Measurements from ENCODE around the gene COPS7A.

The COPS7A gene

DNA sequence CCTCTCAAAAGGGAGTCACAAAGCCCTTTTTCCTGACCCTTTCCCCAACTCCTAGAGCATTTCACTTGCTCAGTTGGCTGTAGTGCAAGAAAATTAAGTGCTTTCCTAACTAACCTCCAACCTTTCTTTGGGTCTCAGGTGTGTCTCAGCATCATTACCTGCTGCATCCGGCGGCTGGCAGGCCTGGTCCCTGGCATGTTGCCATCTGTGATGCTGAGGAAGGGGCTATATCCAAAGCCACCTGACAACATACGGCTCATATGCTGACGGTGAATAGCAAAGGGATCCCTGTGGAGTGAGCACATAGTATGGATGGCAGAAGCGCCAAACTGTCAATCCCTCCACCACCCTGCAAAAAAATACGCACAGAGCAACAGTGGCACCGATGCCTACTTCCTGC is 27.9 kb downstream of the COPS7A start:
- DNase-seq, result no peak

DNA sequence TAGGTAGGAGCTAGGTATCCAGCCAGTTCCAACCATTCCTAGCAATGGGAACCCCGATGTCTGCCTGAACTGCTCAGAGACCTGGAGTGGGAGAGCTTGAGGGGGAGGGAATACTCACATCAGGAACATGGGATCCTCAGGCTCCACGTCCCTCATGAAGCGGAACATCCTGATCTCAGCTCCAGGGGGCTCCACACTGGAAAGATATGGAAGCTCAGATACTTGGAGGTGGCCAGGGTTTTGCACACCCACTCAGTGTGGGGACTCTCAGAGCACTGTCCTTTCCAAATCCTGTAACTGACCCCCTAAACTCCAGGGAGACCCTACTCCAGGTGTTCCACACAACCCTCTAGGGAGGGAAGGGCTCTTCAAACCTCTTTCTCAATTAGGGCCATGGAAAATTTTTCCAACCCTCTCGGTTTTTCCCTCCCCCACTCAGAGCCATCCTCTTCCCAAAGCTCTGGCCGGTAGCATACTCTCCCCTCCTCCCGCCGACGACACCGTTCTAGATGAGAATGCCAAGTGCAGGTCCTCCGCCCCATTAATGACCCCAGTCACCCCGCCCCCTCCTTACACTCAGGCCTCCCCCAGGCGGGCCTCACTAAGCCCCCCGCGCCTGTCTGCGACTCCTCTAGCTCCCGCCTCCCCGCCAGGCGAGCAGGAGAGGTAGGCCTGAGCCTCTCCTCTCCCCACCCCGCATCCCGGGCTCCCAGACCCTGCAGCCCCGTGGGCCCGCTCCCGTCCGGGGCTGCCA is 28.5 kb downstream of the COPS7A start:
- DNase-seq, result no peak

DNA sequence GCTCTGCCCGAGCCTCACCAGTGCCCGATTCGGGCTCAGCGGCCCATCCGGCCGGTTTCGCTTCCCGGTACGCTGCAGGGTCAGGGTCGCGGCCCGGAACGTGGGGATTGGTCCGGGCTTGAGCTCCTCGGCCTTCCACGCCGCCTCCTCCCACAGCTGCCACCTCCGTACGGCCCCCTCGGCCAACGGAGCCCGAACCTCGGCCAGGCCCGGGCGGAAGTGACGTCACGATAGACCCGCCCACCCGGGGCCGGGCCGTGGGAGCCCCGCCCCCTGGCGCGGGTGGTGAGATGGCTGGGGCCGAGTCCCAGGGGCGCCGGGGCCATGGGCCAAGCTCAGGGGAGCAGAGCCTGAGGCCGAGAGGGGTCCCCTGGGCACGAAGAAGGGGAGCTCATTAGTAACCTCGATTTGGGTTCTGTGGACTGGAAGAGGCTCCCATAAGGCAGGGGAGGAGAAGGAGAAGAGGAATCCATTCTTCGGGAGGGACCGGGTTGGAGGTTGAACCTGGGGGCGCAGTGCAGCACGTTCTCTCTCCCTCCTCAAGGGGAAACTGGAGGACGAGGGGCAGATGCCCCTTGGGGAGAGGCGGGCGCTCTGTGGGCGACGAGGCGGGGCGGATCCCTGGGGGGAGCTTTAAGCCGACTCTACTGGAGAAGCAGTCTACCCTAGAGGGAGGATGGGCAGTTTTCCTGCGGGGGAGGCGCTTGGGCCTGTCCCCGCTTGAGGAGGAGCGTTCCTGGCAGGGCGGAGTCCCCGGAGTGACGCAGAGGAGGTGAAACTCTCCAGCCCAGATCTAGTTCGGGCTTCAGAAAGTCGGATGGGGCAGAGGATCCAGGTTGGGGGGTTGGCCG is 29.3 kb downstream of the COPS7A start, which contains the start of gene MLF2:
Gene MLF2, minus strand, starts transcription at position 221 of the 851 bp plus-strand sequence. CDS start 807 bp downstream, outside the sequence.
- DNase-seq, result peak; percentile 80

DNA sequence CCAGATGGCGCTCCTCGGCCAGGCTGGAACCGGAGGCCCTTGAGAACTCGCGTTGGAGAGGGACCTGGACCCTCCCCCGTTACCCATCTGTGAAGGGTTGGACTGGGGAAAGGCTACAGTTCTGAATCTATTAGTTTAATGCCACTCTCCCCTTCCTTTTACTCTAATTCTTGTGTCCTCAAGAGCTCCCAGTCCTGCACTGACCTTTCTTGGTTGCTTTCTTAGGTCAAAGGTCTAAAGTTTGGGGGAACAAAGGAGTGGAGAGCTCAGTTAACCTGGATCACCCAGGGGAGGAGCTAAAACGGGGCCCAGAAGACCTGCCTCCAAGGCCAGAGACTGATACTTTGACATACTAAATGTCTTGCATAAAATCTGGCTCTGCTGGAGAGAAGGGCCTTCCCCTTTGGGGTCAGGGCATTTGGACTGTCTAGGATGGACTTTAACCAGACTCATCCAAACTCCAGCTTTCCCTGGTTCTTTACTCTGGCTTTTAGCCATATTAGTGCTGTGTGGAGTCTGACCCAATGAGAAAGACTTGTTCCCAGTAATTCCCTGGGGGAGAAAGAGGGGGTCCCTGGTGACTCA is 30.0 kb downstream of the COPS7A start:
- DNase-seq, result no peak

DNA sequence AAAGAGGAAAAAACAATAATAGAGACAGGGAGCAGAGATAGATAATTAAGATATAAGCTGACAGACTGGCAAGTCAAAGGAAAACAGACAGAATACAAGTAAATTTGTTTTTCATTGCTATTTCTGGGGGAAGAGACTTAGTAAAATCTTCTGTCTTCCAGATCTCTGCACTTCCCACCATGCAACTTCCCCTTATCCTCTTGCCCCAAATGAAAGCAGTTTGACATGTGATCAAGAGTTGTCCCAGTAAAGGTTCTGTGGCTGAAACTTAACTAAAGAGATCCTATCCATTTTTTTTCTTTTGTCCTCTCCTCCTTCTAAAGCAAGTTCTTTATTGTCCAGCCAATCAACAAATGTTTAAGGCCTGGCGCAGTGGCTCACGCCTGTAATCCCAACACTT is 30.6 kb downstream of the COPS7A start:
- no peak for DNase-seq

DNA sequence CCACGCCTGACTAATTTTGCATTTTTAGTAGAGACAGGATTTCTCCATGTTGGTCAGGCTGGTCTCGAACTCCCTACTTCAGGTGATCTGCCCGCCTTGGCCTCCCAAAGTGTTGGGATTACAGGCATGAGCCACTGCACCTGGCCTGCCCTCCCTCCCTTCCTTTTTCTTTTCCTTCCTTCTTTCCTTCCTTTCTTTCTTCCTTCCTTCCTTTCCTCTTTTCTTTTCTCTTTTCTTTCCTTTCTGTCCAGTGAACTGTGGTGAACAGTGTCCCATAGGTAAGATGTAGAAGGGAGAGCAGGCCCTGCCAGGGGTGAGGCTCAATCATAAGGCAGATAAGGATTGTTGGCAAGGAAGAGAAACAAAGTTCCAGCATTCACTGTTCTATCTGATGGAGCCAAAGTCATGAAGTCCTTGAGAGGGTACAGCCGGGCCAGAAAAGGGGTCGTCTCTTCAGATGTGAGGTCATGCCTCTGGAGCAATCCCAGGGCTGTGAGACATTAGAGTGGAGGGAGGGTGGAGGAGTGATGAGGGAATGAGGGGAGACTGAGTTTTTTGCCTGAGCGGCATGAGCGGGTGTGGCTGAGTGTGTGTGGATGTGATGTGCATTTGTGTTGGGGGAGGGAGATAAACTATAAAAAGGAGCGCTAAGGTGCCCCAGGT is 33.3 kb downstream of the COPS7A start:
- DNase-seq, result no peak

DNA sequence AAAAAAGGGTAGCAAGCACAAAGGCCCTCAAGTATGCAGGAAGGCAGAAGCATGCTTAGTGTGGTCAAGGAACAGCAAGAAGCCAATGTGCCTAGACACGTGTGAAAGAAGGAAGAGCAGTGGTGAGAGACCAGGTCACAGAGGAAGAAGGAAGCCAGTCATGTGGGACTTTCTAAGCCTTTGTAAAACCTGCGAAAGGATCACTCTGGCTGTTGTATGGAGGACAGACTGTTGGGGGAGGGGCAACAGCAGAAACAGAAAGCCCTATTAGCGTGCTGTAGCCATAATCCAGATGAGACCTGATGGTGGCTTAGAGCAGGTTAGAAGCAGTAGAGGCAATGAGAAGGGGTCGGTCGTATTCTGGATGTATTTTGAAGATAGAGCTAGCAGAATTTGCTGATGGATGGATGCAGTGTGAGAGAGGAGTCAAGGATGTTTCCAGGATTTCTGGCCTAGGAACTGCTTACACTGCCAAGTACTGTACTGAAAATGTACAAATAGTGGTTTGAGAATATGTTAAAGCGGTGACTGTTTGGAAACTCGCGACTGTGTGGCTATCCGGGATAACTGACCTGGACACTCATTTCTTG is 34.8 kb downstream of the COPS7A start:
- no peak for DNase-seq

DNA sequence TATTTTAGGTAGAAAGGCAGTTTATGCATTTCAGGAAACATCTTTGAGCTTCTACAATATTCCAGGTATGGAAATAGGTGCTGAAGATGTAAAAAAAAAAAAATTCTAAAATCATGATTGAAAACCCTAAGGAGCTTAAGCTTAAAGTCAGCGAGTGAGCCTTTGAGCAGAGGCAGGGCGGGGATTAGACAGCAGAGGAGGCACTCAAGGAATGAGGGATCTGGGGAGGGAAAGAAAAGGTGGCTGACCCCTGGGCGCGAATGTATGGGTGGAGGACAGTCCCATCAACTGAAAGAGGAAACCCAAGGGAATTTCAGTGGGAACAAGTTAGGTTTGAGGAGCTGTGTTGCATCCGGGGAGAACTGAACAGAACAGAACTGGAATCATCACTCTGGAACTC is 35.9 kb downstream of the COPS7A start:
- no peak for DNase-seq

DNA sequence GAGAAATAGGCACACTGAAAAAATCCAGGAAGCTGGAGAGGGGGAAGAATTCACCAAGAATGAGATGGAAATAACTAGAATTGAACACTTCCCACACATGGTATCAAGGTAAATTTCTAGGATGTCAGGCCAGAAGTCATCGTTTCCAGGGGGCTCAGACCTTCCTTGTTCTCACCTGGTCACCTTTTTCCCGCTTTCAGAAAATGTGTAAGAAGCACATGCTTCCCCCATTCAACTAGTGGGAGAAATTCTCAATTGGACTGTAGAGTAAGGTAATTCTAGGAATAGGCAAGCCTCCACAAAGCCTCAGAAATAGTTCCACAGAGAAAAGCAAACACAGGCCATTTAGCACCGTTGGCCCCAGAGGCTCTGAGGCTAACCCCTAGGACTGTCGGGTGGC is 39.5 kb downstream of the COPS7A start:
- no peak for DNase-seq

DNA sequence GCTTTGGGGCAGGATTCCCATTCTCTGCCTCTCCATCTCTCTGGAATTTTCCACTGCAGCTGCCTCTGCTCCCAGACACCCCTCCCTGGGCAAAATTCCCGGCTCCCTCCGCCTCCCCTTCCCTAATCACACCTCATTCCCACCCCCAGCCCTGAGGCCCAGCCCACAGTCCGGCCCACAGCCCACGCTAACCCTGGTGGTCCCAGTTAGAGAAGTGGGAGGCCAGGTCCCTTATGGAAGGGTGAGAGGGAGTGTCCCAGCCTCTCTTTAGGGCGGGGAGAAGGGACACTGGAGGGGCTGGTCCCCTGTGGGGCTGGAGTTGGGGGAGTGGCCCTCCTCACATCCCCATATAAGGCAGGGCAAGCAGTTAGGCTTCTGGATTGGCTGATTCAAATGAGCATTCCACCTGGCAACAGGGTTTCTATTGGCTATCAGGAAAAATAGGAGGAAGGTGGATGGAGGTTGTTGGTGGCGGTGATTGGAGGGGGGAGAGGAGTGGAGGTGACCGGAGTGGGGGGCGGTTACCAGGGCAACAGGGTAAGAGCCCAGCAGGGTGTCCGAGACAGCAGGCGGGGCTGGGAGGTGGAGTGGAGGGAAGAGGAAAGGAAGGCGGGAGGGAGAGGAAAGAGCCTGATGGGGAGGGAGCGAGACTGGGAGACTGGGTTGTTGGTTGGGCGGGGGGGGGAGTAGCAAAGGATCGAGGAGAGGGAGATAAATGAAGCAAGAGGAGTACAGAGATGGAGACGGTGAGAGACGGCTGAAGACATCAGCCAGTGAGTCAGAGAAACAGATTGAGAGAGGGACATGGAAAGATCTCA is 40.4 kb downstream of the COPS7A start:
- DNase-seq, result peak; percentile 90

DNA sequence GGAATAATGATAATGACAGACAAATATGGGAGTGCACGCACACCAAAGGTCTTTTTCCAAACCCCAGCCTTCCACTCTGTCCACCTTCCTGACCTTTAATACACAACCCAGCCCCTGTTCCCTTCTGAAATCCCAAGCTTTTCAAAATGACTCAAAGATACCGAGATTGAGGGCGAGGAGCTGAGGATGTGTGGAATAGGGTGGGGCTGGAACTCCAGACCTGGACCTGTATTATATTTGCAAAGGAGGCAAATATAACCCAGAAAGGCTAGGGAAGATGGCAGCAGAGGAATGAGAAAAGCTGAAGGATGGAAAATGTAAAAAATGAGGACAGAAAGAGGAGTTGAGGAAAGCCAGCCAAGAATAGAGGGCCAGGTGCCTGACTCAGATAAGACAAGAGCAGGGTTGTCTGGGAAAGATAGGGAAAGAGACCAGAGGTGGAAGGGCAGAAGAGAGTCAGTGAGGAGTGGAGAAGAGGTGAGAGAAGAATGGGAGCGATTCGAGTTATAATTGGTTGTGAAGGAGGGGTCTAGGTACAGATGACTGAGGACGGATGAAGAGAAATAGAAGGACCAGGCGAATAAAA is 41.3 kb downstream of the COPS7A start:
- no peak for DNase-seq

DNA sequence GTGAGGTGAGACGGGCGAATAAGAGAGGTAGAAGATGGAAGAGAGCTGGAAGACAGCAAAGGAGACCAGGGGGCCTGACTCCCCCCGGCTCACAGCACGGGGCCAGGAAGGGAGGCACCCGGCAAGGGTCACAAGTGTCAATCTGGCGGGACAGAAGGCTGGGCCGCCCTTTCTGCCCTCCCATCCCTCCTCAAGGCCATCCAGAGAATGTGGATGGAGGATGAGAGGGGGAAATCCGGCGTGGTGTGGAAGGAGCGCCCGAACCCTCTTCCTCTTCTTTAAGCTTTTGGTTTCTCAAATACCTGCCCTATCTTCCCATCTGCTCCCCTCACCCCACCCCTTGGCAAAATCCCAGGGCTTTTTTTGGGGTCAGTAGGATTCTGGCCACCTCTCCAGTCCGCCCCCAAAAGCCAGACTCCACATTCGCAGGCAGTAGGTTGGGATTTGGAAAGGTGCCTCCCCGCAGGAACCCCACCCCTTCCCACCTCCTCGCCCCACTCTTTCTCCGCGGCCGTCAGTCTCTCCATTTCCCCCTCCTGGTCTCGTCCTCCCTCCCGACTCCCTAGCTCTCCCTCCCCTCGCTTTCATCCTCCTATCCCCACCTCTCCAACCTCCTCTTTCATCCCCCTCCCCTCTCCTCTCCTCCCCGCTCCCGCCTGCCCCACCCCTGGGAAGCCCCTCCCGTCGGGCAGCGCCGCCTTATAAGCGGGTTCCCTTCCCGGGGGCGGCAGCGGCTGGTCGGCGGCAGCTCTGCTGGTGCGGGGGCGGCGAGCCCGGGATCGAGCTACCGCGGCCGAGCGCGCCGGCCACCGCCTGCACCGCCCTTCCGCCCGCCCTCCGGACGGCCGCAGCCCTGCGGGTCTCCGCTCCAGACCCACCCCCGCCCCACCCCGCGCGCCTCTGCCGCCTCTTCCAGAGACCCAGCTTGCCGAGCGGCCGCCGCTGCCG is 42.1 kb downstream of the COPS7A start, which contains the start of gene PTMS:
Gene PTMS, plus strand, starts transcription at position 730 of the 948 bp plus-strand sequence. CDS start 343 bp downstream, outside the sequence.
- DNase-seq, result no peak

DNA sequence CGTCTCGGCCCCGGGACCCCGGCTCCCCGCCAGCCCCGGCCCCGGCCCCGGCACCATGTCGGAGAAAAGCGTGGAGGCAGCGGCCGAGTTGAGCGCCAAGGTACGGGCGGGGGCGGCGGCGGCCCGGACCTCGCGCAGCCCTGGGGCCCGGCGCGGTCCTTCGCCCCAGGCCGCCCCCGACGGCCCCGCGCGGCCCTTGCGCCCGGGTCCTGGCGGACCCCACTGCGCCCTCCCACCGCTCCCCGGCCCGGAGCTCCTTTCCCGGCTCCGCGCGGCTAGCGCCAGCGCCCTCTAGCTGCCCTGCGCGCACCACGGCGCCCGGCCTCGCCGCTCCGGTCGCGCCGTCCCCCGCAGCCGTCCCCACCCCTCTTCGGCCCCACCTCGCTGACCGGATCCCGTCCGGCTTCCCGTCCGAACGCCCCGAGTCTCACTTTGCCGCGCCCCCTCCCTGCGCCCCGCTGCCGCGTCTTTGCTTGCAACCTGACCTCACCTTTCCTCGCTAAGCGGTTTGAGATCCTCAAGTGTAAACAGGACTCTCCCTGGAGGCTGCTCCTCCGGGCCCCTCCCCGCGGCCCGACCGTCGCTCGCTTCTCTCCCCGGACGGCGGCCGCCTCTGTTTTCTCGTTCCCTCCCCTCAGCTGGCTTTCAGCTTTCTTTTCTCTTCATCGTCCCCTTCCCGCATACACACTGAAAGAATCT is 43.0 kb downstream of the COPS7A start:
- DNase-seq, result no peak

DNA sequence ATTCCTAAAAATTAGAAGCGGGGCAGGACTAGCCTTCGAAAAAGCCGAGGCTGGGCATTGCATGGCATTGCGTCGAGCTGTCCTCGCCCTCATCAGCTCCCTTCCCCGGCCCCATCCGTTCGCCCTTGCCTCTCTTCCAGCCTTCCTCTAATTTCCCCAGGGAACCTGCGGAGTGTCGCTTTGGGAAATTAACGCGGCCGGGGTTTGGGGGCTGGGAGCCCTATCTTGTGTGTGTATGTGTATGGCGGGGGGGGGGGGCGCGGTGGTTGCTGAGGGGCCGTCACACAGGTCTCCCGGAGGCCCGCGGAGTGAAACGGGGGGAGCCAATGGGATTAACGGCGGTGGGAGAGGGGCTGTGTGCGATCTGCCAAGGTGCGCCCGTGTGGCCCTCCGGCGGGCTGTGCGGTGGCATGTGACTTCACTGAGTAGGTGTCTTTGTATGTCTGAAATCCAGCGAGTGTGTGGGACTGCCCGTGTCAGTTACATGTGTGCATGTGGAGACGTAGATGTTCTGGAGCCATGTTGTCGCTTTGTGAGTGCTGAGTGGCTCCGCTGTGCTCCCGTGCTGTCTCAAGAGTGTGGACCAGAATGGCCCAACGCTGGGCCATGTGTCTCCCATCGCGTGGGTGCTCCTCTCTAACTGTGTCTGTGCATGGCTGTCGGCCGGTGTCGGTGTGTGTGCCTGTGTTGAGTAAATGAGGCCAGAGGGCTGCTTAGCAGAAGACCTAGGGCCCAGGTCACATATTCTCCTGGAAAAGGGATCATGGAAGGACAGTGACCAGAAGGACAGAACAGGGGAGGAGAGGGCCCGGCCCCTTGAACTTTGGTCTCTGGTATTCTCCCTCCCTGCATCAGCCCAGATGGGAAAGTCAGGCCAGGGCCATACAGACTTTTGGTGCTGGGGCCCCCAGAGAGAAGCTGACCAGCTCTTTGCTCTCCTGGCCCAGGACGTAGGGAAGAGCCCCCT is 43.8 kb downstream of the COPS7A start:
- DNase-seq, result no peak

DNA sequence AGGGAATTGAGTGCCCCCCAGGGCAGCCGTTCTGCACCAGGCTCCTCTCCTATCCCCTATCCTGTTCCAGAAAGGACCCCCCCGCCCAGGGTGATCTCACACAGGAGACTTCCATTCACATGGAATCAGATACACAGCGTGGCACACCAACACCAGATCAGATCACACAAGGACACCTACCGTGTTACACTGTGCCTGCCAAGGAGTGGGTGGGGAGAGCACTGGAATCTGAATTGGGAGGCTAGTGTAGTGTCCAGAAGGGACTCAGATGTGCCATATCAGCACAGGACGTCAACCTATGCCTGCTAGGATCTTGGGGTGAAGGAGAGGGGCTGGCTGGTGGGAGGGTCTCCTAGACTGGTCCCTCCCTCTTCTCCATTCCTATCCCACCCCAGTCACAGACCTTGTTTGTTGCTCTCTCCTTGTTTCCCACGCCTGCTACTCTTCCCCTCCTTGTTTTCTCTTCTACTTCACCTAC is 44.6 kb downstream of the COPS7A start:
- DNase-seq, result no peak

DNA sequence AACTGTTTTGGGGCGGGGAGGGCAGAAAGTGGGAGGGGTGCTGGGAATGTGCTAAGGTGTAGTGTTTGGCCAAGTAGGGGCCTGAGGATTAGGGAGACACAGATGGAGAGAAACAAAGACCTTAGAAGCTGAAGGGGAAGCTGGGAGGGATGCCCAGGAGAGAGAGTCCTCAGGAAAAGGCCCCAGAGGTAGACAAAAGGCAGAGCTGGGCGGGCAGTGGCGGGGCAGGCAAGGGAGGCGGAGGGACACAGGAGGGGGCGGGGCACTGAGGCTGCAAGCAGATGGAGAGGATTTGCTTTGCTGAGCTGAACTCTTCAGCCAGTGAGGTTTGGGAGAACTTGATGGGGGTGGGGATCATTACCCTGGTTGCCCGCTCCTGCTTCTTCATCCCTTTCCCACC is 45.1 kb downstream of the COPS7A start:
- no peak for DNase-seq

DNA sequence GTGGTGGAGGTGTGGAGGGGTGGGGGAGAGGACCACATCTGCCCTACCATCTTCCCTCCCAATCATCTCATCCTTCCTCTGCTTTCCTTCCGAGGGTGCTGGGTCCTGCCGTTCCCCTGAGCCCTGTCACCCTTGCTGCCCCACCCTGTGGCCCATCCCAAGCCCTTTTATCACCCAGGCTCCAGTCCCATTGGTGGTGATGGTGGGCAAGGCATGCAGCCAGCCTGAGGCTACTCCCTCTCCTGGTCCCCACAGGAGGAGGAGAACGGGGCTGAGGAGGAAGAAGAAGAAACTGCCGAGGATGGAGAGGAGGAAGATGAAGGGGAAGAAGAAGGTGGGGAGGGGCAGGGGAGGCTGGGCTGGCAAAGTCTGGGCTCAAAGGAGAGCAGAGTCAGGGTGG is 45.8 kb downstream of the COPS7A start:
- DNase-seq, result no peak

DNA sequence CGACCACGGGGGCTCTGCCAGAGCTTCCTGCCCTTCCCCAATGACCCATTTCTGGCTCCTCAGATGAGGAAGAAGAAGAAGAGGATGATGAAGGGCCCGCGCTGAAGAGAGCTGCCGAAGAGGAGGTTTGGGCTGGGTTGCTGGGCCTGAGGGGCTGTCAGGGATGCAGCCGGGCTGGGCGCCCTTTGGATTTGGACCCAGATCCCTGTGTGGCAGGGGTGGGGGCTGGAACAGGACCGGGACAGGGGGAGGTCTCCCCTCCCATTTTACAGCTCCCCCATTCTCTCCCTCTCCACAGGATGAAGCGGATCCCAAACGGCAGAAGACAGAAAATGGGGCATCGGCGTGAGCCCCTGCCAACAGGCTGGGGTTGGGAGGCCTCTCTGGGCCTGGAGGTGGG is 46.2 kb downstream of the COPS7A start:
- no peak for DNase-seq

All from SIG-M5 (cell line).